ENCODE data around the gene PTPRM.

PTPRM gene

GRCh38 chr18:8081872-8082553 lies 514.9 kb downstream of the PTPRM start:
- no peak for DNase-seq

DNA sequence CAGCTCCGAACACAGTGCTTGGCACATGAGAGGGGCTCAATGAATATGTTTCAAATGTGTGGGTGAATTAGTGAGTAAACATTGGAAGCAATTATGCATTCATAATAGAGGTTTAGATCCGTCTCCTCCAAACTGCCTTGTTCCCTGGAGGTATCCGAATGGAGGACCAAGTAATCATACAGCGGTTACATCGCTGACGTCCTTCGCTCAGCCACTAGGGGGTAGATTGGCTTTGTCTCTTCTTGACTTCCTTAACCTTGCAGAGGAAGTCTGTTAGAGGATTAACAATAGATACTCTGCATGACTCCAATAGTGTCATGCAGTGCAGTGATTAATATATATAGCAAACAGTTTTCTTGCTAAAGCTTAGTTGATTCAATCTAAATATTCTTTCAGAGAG lies 517.0 kb downstream of the PTPRM start:
- DNase-seq, result peak; percentile 70

DNA sequence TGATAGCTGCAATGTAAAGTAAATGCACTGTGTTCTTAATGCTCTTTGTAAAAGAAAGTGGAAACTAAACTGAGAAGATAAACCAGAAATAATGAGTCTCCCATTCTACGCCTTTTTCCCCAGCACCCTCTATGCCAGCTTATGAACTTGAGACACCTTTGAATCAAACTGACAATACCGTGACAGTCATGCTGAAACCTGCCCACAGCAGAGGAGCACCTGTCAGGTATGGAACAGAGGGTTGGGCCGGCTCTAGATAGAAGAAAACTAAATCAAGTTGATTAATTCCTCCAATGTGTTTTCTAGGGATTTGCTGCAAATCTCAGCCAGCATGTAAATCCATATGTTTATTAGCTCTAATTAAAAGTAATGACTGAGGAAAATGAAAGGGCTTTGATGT lies 521.5 kb downstream of the PTPRM start:
- no peak for DNase-seq

GRCh38 chr18:8091035-8091434 lies 523.9 kb downstream of the PTPRM start:
- no peak for DNase-seq

GRCh38 chr18:8095947-8096570 lies 528.9 kb downstream of the PTPRM start:
- DNase-seq, result no peak

- no peak for DNase-seq
These were observed 530.3 kb downstream of the PTPRM start for GRCh38 chr18:8097399-8097798.

DNA sequence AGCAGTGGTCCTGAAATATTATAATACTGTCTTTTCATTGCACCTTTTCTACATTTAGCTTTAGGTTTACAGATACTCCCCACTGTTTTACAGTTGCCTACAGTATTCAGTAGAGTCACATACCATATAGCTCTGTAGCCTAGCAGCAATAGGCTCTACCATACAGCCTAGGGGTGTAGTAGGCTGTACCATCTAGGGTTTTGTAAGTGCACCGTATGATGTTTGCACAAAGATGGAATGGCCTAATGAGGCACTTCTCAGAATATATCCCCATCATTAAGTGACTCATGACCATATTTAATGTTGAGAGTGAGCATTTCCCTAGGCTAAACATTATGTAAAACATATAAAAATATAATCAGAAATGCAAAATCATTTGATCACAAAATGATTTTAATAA lies 530.8 kb downstream of the PTPRM start:
- no peak for DNase-seq

GRCh38 chr18:8106603-8107002 lies 539.5 kb downstream of the PTPRM start:
- DNase-seq, result no peak

DNA sequence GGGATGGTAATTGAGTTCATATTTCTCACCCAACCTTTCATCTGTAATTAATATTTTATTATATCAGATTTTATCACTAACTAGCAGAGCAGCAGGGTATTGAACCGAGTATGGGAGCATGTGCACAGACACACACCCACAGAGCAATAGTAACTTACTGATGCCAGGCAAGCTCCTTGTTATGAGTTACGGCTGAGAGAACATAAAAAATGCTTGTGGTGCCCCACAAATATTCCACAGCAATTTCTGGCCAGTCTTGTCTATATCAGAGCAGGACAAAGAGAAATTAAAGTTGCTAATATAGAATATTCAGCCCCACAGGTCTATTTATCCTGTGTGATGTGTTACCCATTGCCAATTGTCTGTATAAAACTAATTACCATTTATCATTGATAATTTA lies 540.3 kb downstream of the PTPRM start:
- no peak for DNase-seq

DNA sequence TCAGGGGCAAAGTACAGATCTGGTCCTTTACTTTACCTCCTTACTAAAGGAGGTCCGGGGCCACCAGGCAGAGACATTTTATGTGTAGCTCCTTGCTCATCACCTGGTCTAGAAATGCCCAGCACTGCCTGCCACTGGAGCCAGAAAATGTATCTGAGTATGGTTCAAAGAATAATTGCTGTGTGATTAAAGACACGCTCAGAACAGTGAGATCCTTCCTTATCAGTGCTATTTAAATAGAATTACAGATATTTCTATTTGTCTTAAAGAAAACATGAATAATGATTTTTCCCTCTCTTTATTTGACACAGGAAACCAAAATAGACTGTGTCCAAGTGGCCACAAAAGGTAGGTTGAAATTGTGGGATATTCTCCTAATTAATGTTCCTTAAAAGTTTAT lies 547.4 kb downstream of the PTPRM start:
- DNase-seq, result no peak

DNA sequence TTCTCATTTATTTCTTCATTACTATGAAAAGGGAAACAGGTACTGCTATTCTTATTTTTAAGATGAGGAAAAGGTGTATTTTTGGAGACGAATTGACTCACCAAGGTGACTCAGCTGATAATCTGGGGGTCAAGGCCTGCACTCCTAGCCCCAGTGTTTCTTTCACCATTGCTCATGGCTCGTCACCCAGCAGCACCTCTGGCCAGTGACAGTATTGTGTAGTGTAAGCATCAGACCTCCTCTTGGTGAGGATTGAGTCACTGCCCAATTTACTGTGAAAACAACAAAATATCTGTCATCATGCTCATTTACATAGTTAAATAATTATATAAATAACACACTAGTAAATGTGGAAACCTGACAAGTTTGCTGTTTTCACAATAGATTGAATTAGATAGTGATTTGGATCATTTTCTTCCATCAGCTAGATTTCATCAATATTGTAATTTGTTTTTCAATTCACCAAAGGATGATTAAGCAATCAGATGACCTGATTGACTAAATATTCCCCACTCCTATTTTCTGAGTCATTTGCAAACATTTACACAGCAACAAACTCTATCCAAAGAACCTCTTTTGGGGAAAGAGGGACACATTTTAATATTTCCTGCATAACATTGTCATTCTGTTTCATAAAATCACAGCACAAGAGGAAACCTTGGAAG lies 549.4 kb downstream of the PTPRM start:
- DNase-seq, result no peak

- DNase-seq, result no peak
These were observed 549.9 kb downstream of the PTPRM start for GRCh38 chr18:8117006-8117371.

DNA sequence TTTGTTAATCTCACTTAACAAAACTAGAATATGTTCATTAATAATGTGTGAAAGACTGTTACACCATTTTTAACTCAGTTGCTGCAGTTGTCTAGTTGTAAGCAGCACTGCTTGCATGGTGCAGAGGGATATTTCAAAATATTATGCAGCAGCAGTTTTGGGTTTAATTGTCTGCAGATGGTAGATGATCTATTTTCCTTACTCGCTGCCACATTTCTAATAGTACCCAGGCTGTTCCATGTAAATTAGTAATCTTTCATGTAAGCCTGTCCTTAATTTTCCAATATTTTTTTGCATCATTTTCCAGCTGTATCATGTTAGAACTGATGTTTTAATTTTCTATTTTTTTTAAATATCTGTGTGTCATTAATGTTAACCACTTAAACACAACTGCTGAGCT lies 554.0 kb downstream of the PTPRM start:
- no peak for DNase-seq

DNA sequence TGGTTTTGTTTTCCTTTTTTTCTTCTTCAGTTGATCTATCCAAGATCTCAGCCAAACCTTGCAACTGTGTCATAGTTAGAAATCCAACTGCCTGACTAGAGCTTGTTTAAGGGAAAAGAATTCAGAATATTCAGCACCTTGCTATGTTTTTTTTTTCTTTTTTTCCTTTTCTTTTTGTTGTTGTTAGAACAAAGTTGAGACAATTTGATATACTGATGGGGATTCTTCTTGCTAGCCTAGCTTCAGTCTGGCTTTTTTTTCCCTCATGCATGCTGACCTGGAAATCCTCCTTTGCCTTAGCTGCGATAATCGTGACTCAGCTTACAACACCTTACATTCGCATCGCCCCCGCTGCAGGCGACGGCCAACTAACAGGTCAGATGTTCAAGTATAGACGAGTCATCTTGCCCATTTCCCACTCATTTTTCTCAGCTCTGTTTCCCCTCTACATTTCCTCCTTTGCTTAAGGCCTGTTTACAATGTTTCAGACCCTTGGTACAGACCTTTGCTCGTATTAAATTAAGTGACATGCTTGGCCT lies 554.9 kb downstream of the PTPRM start:
- no peak for DNase-seq

DNA sequence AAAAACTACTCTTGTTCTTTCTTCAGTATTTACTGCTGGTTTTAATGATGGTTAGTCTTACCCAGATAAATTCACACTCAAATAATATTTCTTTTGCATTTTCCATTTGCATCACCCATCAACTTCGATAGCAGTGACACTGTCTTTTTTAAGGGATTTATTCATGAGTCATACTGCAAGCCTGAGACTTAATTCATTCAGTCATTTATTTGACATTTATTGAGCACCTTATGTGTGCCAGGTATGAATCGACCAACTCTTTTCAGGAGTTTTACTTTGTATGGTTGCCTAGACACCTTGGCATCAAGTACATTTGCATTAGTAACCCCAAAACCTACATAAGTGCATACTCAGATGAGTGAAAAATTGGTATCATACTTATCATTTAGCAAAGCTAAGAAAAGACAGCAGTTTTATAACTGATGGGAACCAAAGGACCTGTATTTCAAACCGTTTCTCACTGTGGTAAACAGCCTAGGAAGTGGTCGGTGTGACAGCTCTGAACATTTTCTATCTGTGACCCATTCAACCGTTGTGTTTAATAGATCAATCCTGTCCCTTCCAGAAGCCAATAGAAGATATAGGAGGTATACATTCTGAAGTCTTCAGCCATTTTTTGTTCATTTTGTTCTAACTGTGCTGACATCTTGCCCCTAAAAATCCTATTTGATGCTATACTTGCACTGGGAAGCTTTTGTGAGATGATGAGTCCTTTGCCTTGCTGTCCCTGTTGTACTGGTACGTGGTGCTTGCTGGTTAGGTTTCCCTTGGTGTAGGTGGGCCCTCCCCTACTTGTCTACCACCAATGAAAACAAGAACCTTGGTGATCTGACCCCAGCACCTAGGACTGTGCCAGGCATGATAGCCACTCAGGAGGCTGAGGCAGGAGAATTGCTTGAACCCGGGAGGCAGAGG lies 557.4 kb downstream of the PTPRM start:
- no peak for DNase-seq

DNA sequence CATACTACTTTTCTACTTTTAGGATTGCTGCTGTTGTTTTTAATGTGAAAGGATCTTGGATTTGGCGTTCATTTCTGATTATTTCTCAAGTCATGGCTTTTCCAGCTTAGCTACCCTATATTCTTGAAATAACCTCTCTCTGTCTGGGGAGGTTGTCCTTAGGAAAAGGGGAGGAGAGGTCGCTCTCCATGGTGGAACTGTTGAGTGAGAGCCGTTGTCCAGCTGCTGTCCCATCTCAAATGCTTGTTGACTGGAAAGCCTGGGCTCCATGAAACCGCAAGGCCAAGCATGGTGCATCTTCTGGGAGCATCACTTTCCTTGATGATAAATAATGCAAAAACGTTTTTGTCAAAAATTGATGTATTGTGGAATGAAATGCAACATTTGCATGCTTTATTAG lies 563.0 kb downstream of the PTPRM start:
- DNase-seq, result no peak

DNA sequence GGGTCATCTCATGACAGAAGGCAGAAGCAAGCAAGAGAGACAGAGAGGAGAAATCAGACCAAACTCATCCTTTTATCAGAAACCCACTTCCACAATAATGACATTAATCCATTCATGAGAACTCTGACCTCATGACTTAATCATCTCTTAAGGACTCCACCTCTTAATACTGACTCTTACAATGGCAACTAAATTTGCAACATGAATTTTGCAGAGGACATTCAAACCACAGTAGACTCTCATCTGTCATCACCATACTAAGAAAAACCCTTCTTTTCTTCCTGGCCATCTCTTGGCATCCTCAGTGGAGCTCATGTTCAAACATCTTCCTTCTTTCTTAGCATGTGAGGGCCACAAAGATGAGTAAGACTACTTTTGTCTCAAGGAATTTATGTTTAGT lies 565.9 kb downstream of the PTPRM start:
- DNase-seq, result no peak

DNA sequence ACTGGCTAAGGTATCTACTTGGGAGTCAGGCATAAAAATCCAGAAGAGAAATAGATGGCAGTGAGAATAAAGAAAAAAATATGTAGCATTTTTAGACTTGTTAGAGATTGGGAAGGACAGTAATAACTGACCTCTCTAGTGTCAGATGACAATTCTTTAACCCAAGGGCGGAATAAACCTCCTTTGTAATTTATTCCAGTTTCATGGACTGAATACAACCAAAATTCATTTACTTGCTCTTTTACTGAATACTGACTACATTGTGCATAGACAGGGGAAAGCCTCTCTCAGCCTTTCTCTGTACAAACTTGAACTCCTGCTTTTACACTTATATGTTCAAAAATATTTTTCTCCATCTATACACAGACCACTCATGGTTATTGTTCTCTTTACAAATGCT lies 566.8 kb downstream of the PTPRM start:
- no peak for DNase-seq

DNA sequence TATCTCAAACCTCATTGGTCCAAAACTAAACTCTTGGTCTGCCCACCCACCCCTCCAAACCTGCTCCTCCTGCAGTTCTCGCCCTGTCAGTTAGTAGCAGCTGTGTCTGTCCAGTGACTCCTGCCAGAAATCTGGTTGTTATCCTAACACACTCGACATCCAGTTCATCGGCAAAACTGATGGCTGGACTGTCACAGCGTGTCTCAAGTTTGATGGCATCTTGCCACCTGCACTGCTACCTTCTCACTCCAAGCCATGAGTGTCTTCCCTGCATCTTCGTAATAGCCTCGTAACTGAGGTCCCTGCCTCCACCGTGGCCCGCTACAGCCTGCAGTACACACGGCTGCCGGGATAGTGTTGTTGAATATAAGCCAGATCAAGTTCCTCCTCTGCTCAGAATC lies 572.0 kb downstream of the PTPRM start:
- DNase-seq, result no peak

GRCh38 chr18:8139891-8140406 lies 572.8 kb downstream of the PTPRM start:
- DNase-seq, result no peak

DNA sequence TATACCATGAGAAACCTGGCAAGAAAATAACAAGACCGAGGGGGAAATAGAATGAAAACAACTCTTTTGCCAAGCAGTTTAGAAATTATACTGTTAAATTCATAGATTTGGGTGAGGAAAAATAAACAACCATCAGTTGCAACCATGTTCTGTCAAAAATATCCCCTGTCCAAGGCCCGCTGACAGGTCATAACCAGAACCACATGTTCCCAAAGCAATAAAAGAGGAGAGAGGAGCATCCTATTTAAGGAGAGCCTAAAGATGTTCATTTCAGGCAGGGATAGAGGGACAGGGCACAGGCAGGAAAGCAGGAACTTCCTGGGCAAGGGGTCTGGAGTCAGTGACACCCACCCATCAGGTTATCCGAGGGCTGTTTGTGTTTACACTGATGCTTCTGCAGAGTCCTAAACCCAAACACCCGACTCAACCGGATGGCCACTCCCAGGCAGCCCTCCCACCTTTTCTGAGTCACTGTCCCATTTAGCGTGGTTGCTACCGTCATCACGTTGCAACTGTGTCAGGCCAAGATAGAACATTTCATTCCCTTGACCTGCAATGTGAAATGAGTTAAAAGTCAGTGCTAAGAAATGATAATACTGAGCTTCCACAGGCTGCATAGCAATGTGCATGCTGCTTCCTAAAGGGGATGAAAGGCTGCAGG lies 573.9 kb downstream of the PTPRM start:
- DNase-seq, result no peak

- DNase-seq, result peak; percentile 46
These were observed 575.1 kb downstream of the PTPRM start for GRCh38 chr18:8142131-8142711.
